A375 (cell line): Measurements from ENCODE around the gene PPP4R3A. TPM values are rescaled to one million over a fixed set of nuclear protein-coding genes. Genes with fewer than 3 reads are reported as not detected.

Experiments used
- small RNA-seq: library from RNA; depleted of rRNA; stranded (forward); fragments of <200 nt; gene quantifications from one replicate; pipeline ENCODE3, GENCODE V24; 2014
- total RNA-seq: library from RNA; depleted of rRNA; stranded (reverse); fragments of >200 nt; shearing (Covaris generic); gene quantifications from 2 replicates; pipeline ENCODE4 v1.2.3, GENCODE V29; 2014; rRNA removed

Gene PPP4R3A
- 43.1 and 53.1 TPM in 2 replicates for total RNA-seq

GRCh38 chr14:91510171-91511042, at the start of gene PPP4R3A:
Gene PPP4R3A (minus strand): TSS chr14:91510310. CDS start chr14:91509647, 663 bp downstream.

DNA sequence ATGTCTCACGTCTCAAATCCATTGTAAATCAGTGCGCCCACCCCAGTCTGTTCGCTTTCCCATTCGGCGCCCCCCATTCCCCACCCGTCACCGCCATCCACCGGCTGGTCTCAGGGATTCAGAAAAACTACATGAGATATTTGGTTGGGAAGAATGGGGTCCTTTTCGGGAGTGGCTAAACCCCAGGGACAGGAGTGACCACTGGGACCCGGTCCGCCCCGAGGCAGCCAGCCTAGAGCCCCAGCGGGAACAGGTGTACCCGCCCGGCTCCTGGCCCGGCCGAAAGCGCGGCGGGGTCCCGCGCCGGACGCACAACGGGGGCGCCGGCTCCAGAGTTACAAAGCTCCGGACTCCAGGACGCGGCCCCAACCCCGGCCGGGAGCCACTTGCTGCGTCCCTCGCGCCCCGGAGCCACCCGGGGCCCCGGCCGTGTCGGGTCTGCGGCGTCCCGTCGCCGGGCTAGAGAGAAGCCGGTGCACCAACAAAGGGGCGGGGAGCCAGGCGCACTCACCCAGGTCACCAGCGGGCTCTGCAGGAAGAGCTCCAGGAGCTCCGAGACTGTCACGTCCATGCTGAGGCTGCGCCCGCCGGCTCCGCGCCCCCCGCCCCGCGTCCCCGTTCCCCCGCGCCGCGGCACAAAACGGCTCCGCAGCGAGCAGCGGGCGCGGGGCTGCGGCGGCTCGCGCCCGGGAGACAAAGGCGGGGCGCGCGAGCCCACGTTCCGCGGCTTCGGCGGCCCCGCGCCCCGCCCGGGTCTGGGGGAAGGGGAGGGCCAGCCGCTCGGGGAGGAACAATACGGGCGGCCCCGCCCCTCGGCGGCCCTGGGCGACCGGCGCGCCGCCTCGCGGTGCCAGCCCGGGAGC, 92.8 kb downstream of the PPP4R3A start, which contains the start of gene CCDC88C:
TSS of gene CCDC88C (minus strand) at position 701 of the 863 bp plus-strand sequence. CDS start at position 571, 130 bp downstream.

Small RNA genes lying within 50 kb of the gene (small RNA-seq; reads per million reads assigned to genes)
- gene AL133373.1 = not detected

Other genes starting within 250 kb of the PPP4R3A start
- 1.0 and 1.1 TPM in 2 replicates for gene CCDC88C, start 92.5 kb downstream of the PPP4R3A start, total RNA-seq
- not detected in 2 replicates for gene CATSPERB, start 221.8 kb upstream of the PPP4R3A start, total RNA-seq